GM12801 (cell line): ENCODE data around the gene TVP23A.

Source experiments
- CTCF ChIP-seq: IDR thresholded peaks from one replicate; pipeline ENCODE4 v1.5.1; 2011; ENCODE audit warnings: control low read depth; ENCODE audit not compliant: insufficient read length; ENCODE audit errors: extremely low read depth

Gene TVP23A

GRCh38 chr16:10808218-10808617 is 10.4 kb downstream of the TVP23A start:
- TF ChIP-seq CTCF: no peak

DNA sequence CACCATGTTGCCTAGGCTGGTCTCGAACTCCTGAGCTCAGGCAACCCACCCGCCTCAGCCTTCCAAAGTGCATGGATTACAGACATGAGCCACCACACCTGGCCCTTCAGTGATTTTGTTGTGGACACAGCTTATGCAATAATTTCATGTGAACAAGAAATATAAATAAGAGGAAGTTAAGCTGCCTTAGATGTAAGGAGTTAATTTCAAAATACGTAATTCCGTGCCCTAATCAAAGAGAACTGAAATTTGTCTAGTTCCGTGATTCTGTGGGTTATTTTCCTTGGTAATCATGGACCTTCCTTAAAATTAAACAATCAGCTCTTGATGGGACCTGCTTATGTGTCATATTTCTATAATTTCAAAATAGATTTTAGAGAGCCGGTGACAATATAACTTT is 11.9 kb downstream of the TVP23A start:
- no peak for TF ChIP-seq CTCF

GRCh38 chr16:10805334-10805733 is 13.3 kb downstream of the TVP23A start:
- no peak for TF ChIP-seq CTCF

DNA sequence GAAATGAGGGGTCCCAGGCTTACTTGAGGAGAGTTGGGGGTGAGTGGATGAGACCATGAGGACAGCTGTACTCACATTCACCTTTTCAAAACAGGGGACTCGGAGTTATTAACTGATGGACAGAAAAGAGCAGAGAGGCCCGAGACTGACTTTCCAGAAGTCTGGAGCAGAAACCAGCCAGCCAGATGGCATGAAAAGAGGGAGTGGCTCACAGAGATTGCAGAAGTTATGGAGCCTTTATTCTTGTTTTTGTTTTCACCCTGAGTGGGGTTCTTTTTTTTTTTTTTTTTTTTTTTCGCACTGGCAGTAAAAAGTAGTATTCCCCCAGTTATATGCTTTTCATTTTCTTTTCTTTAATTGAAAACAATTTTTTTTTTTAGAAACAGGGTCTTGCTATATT is 18.9 kb downstream of the TVP23A start:
- no peak for TF ChIP-seq CTCF

GRCh38 chr16:10791048-10791447 is 27.5 kb downstream of the TVP23A start:
- no peak for TF ChIP-seq CTCF

DNA sequence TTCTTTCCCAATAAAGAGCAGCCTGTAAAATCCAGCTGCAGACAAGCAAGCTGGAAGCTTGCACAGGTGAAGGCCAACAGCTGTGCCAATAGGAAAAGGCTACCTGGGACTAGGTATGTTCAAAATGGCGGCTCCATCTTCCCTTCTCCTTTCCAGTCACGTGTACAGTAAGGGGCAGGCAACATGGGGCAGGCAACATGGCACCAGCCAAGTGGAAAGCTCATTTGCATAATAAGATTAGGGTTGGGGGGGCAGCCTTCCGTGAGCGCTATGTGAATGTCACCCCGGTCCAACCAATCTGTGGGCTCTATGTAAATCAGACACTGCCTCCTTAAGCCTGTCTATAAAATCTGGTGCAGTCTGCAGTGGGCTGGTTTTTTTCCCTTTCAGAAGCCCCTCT is 31.3 kb downstream of the TVP23A start:
- no peak for TF ChIP-seq CTCF

DNA sequence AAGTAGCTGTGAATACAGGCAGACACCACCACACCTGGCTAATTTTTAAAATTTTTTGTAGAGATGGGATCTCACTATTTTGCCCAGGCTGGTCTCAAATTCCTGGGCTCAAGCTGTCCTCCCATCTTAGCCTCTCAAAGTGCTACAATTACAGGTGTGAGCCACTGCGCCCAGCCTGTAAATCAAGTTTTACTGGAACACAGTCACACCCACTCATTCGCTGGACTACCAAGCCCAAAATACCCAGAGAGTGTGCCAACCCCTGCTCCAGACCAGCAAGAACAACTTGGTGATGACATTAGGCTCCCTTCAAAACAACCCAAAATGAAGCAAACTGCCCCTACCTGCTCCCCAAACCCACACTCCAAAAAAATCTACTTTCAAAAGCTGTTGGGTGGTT is 36.0 kb downstream of the TVP23A start:
- no peak for TF ChIP-seq CTCF

DNA sequence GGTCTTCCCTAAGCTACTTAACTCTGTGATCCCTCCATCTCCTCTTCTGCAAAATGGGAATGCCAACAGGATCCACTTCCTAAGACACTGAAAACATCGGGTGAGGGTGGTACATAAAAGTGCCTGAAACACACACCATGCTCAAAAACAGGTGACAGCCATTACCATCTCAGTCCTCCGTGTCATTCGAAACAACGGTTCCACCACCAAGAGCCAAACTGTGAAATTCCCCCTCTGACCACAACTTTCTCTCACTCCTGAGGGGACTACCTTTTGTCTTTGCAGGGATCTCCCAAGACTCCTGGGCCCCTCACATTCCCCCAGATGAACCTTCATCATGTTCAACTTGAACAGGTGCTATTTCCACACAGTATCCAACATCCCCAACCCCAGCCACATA is 38.0 kb downstream of the TVP23A start:
- TF ChIP-seq CTCF: no peak
